Measurements from ENCODE around the gene RBMS3.
"Not testable (repeated sequence)": the region's sequence is repeated elsewhere in the genome, so short reads cannot be mapped to it uniquely, and the experiment has no call there.

RBMS3 gene

DNA sequence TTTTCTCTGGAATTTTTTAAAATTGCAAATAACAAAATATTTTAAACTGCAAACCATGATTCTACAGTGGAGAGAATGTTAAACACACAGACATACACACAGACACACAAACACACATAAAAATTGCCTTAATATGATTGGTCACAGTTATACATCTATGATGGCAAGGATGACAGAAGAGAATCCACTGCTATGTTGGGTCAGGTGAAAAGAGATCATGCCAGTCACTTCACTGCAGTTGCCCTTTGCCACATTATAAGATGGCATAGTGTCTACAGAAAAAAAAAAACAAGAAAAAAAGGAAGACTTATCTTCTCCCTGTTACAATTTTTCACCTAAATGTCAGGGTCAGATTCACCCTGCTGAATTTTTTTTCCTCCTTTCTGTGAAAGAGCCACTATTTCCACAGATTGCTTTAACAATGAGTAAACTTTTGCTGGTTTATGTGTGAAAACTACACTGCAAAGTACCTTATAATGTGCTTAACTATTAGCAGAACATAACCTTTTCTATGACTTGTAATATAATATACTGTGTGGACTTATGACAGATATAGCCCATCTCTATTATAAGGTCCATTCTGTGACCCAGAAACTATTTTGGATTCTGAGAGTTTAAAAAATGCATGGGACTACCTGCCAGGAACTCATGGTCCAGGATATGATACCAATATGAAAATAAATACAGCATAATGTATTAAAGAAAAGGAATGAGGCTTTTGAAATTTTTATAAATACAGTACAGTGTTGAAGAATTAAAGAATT, 111.9 kb downstream of the RBMS3 start:
- FAIRE-seq = no peak

GRCh38 chr3:29393946-29394345, 113.1 kb downstream of the RBMS3 start:
- FAIRE-seq = not testable (repeated sequence)

GRCh38 chr3:29397406-29397805, 116.5 kb downstream of the RBMS3 start:
- FAIRE-seq = no peak

- no peak for FAIRE-seq
Observed at GRCh38 chr3:29398787-29399186, 117.9 kb downstream of the RBMS3 start.

DNA sequence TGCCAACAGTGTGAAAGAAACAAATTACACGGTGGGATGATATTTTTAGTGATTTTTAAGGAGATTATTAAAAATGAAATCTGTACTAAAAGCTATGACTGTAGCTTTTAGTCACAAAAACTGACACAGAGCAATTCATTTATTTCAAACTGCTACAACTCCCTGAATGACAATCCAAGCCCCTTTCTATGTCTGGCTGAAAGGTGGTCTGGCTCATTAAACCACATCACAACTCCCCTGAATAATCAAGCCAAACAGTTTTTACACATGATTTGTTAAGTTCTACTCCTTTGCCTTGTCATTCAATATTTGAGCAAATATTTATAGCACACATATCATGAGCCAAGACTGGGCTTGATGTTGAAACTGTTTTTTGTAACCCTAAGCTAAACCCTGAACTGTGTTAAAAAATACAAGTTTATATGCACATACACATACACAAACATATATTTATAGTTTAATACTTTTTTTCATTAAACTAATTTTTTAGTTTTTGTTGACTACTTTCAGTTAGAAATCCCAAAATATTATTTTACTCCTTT, 125.5 kb downstream of the RBMS3 start:
- FAIRE-seq = no peak

DNA sequence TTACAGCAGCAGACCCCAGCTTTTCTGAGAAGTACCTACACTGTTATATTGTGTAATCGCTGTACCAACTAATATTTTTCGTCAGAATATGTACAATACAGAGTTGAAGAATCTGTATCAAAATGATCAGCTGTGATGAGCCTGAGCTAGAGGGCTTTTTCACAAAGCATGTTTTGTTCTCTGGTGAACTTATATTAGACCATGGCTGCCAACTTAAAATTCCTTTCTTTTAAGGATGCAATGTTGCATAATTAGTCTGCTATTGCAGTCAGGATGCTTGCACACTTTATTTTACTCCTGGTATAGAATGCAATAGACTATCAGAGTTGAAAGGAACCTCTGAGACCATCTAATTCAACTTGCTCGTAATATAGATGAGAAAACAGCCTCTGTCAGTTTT, 127.8 kb downstream of the RBMS3 start:
- FAIRE-seq = no peak

- FAIRE-seq = no peak
Observed at GRCh38 chr3:29409409-29409808, 128.5 kb downstream of the RBMS3 start.

DNA sequence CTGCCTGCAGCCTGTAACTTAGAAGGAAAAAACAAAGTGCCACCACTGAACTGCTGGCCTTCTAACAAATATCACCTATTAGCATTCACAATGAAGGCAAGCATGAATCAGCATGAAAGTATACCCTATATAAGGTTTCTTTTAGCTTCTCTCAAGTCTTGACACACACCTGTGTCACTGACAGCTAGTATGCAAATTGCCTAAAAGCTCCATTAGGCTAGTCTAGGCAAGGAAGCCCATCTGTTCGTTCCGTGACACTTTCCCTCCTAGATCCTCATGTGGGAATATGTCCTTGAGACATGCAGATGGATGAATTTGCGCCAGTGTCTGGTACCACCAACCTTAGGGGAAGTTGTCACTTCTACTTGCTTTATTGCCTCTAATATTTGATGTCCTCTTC, 129.3 kb downstream of the RBMS3 start:
- no peak for FAIRE-seq

- FAIRE-seq = no peak
Observed at GRCh38 chr3:29410660-29411405, 130.0 kb downstream of the RBMS3 start.

GRCh38 chr3:29412110-29412509, 131.2 kb downstream of the RBMS3 start:
- no peak for FAIRE-seq

GRCh38 chr3:29414468-29415224, 133.8 kb downstream of the RBMS3 start:
- FAIRE-seq = no peak

DNA sequence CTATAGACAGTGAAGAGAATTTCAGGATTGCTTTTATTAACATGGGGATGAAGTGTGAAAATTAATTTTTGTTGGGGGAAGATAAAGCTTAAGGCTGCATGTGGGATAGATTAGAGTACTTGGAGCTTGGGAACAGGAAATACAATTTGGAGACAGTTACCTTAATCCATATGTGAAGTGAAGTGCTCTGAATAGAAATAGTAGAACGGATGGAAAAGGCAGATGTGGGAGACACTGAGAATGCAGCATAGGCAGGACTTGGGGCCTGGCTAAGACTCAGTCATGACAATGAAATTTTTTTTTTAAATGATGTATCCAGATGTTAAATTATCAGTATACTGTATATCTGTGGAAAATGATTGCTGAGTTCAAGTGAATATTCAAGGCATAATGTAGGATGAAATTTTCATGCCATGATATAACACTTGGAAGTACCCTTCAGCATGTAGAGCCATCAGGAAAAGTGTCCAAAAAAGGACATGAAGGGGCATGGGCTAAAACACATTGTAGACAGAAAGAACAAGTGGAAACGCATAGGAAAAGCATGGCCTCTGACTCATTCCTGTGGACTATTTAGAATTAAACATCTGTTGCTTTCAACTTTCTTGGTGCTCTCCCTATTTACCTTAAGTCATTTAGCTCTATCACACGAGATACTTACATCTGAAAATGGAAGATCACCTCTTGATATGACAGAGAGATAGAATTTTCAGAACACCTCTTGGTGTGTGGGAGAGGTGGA, 134.8 kb downstream of the RBMS3 start:
- FAIRE-seq = no peak

DNA sequence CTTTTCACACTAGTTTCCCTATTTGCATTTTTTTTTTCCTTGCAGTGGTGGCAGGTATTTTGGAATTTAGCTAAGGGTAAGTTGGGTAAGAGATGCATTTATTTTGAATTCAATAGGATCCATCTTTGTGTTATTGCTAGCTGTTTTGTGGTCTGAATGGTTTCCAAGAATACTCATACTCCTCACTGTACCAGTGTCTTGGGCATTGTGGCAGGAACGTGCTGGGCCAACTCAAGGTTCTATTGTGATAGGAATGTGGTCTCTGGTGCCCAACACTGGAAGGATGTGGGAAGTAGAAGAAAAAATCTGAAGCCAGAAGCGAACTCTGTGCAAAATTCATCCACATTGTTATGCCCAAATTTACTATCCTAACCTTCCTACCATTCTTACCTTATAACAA, 135.6 kb downstream of the RBMS3 start:
- no peak for FAIRE-seq

DNA sequence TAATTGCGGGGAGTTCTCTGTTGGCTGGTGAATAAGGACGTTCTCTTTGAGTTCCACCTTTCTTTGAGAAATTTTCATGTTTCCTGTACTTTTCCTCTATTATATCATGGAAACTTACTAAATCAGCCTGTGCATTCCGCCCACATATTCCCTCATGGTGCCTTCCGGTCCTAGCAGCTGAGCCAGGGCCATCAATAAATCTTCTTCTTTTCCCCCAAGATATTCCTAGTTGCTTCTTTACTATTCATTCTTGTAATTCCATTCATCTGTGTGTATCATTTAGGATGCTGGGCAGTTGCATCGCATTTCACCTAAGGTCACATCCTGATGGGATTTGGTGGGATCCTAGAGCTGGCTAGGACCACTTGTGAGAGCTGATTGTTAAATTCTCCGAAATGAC, 139.2 kb downstream of the RBMS3 start:
- no peak for FAIRE-seq

DNA sequence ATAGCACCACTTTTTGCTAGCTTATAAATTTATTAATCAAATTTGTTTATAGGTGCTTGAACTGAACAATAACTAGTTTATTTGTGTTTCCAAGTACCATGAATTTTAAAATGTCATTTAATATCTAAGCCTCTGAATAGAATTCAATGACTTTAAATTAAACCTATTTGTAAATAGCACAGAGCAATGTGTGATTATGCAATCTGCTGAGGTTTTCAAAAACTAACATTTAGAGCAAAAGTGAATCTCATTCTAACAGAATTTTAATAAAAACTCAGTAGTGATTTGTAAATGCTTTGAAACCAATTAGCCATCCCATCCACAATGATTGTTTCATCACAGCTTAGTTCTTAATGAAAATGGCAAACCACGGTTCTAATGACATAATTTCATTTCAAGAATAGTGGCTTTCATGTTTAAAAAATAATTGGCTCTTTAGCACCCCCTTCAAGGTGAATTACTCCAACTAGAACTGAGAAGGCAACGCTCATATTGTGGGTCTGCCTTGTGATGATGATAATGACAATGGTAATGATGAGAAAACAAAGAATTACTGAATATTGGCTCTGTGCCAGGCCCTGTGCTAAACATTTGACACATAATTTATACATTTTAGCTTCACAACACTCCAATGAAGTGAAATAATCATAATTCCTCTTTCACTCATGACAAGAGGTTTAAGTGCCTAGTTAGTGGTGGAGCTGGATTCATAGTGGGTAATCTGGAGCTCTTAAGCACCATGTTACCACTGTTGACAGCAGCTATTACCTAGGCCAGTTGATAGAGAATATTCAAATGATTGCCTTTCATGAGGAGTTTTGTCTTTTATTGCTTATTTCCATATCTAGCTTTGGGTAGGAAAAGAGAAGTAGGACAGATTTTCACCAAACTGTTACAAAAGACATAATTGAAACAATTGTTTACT, 145.7 kb downstream of the RBMS3 start:
- FAIRE-seq = no peak

- no peak for FAIRE-seq
Observed at GRCh38 chr3:29427266-29428103, 146.6 kb downstream of the RBMS3 start.

- no peak for FAIRE-seq
Observed at GRCh38 chr3:29429055-29429679, 148.3 kb downstream of the RBMS3 start.

GRCh38 chr3:29430558-29430971, 149.7 kb downstream of the RBMS3 start:
- no peak for FAIRE-seq

GRCh38 chr3:29436612-29437323, 155.9 kb downstream of the RBMS3 start:
- FAIRE-seq = no peak
